Stimulated activated effector memory CD8-positive, alpha-beta T cell treated with anti-CD3 and anti-CD28 coated beads, Interleukin-12 subunit alpha, Interleukin-12 subunit beta, amount 100 ng/mL, for 72 hours (primary cell): ENCODE data around the gene MND1.

Source experiments
- ATAC-seq: fragments of 150-1000 bp; cut with Tn5 transposase; 2 replicates; pipeline ENCODE4 v1.10.0; 2021
- DNase-seq, 2 donors: peaks; one replicate each; pipeline ENCODE4 v3.0.0; 2021 to 2022; ENCODE audit warnings: low spot score in 2 of 2
- H3K27ac Mint-ChIP-seq: one replicate; pipeline ENCODE4 v1.8.0; 2022; ENCODE audit warnings: mild to moderate bottlenecking, mixed read lengths
- H3K36me3 Mint-ChIP-seq: one replicate; pipeline ENCODE4 v1.8.0; 2022; ENCODE audit warnings: mild to moderate bottlenecking, mixed read lengths
- H3K4me1 Mint-ChIP-seq: one replicate; pipeline ENCODE4 v1.8.0; 2022; ENCODE audit warnings: mixed read lengths
- H3K4me3 Mint-ChIP-seq: one replicate; pipeline ENCODE4 v1.8.0; 2022; ENCODE audit warnings: mild to moderate bottlenecking, mixed read lengths
- H3K9me3 Mint-ChIP-seq: one replicate; pipeline ENCODE4 v1.8.0; 2022; ENCODE audit warnings: mixed read lengths

Gene MND1

GRCh38 chr4:153344131-153345011 is at the start of gene MND1:
TSS of gene MND1 (plus strand) at chr4:153344688. CDS start at chr4:153344738, 50 bp downstream.
- peaks cover 9% of the 10 kb centered on the region for H3K4me1 Mint-ChIP-seq
- H3K36me3 Mint-ChIP-seq = no peaks in the 10 kb centered on the region
- H3K9me3 Mint-ChIP-seq = no peaks in the 10 kb centered on the region
- peak; percentile 92 to 95 for DNase-seq
- peak; percentile 94 for ATAC-seq
- H3K27ac Mint-ChIP-seq = peak within 1 kb of the TSS; percentile 45
- H3K4me3 Mint-ChIP-seq = peak within 1 kb of the TSS; percentile 79

GRCh38 chr4:153295131-153295755 is 49.2 kb upstream of the MND1 start:
- no peak overlapping the region for H3K27ac Mint-ChIP-seq
- DNase-seq (no peak), ATAC-seq (no peak)
- no peaks in the 10 kb centered on the region for H3K36me3 Mint-ChIP-seq
- H3K9me3 Mint-ChIP-seq = peaks cover 3% of the 10 kb centered on the region
- no peak overlapping the region for H3K4me3 Mint-ChIP-seq
- no peaks in the 10 kb centered on the region for H3K4me1 Mint-ChIP-seq

- DNase-seq (no peak), ATAC-seq (no peak)
- no peak overlapping the region for H3K27ac Mint-ChIP-seq
- no peaks in the 10 kb centered on the region for H3K4me1 Mint-ChIP-seq
- H3K36me3 Mint-ChIP-seq = no peaks in the 10 kb centered on the region
- peaks cover 3% of the 10 kb centered on the region for H3K9me3 Mint-ChIP-seq
- H3K4me3 Mint-ChIP-seq = no peak overlapping the region
Measured at GRCh38 chr4:153296040-153296823, 48.3 kb upstream of the MND1 start.

- DNase-seq = no peak
- no peak overlapping the region for H3K27ac Mint-ChIP-seq
- peaks cover 3% of the 10 kb centered on the region for H3K9me3 Mint-ChIP-seq
- H3K4me1 Mint-ChIP-seq = no peaks in the 10 kb centered on the region
- H3K36me3 Mint-ChIP-seq = no peaks in the 10 kb centered on the region
- H3K4me3 Mint-ChIP-seq = no peak overlapping the region
- ATAC-seq = no peak
Measured at GRCh38 chr4:153297116-153297515, 47.4 kb upstream of the MND1 start.

- DNase-seq = no peak
- H3K4me1 Mint-ChIP-seq = no peaks in the 10 kb centered on the region
Measured at GRCh38 chr4:153310793-153311192, 33.7 kb upstream of the MND1 start.

GRCh38 chr4:153314915-153315314 is 29.6 kb upstream of the MND1 start:
- no peaks in the 10 kb centered on the region for H3K36me3 Mint-ChIP-seq
- ATAC-seq (no peak), DNase-seq (no peak)
- H3K4me3 Mint-ChIP-seq = no peak overlapping the region
- H3K27ac Mint-ChIP-seq = no peak overlapping the region
- H3K9me3 Mint-ChIP-seq = no peaks in the 10 kb centered on the region
- H3K4me1 Mint-ChIP-seq = no peaks in the 10 kb centered on the region

More at GRCh38 chr4:153310793-153311192, 33.7 kb upstream of the MND1 start:
- Mint-ChIP-seq H3K27ac (no peak overlapping the region), H3K36me3 (no peaks in the 10 kb centered on the region), H3K9me3 (no peaks in the 10 kb centered on the region), H3K4me3 (no peak overlapping the region)
- ATAC-seq = no peak

- no peak for ATAC-seq
- H3K27ac Mint-ChIP-seq = no peak overlapping the region
- H3K9me3 Mint-ChIP-seq = no peaks in the 10 kb centered on the region
- no peak for DNase-seq
- H3K4me1 Mint-ChIP-seq = no peaks in the 10 kb centered on the region
- H3K36me3 Mint-ChIP-seq = no peaks in the 10 kb centered on the region
- H3K4me3 Mint-ChIP-seq = no peak overlapping the region
Measured at GRCh38 chr4:153318696-153319320, 25.7 kb upstream of the MND1 start.

GRCh38 chr4:153322791-153323190 is 21.7 kb upstream of the MND1 start:
- Mint-ChIP-seq H3K4me3 (no peak overlapping the region), H3K36me3 (no peaks in the 10 kb centered on the region), H3K9me3 (no peaks in the 10 kb centered on the region), H3K27ac (no peak overlapping the region), H3K4me1 (no peaks in the 10 kb centered on the region)
- DNase-seq = no peak
- ATAC-seq = no peak

- H3K36me3 Mint-ChIP-seq = no peaks in the 10 kb centered on the region
- DNase-seq (no peak), ATAC-seq (no peak)
- no peak overlapping the region for H3K27ac Mint-ChIP-seq
- no peak overlapping the region for H3K4me3 Mint-ChIP-seq
- H3K4me1 Mint-ChIP-seq = no peaks in the 10 kb centered on the region
- no peaks in the 10 kb centered on the region for H3K9me3 Mint-ChIP-seq
Measured at GRCh38 chr4:153324046-153324445, 20.4 kb upstream of the MND1 start.

- DNase-seq = no peak
- Mint-ChIP-seq H3K9me3 (no peaks in the 10 kb centered on the region), H3K4me1 (no peaks in the 10 kb centered on the region), H3K36me3 (no peaks in the 10 kb centered on the region), H3K4me3 (no peak overlapping the region), H3K27ac (no peak overlapping the region)
- ATAC-seq = no peak
Measured at GRCh38 chr4:153325558-153325957, 18.9 kb upstream of the MND1 start.

- H3K36me3 Mint-ChIP-seq = no peaks in the 10 kb centered on the region
- H3K9me3 Mint-ChIP-seq = no peaks in the 10 kb centered on the region
- no peak overlapping the region for H3K4me3 Mint-ChIP-seq
- no peak for ATAC-seq
- no peaks in the 10 kb centered on the region for H3K4me1 Mint-ChIP-seq
- DNase-seq = no peak
- no peak overlapping the region for H3K27ac Mint-ChIP-seq
Measured at GRCh38 chr4:153326513-153326912, 18.0 kb upstream of the MND1 start.

- no peak overlapping the region for H3K4me3 Mint-ChIP-seq
- no peak for ATAC-seq
- no peak for DNase-seq
- no peaks in the 10 kb centered on the region for H3K4me1 Mint-ChIP-seq
- no peaks in the 10 kb centered on the region for H3K9me3 Mint-ChIP-seq
- no peaks in the 10 kb centered on the region for H3K36me3 Mint-ChIP-seq
- no peak overlapping the region for H3K27ac Mint-ChIP-seq
Measured at GRCh38 chr4:153327247-153327646, 17.2 kb upstream of the MND1 start.

- ATAC-seq = no peak
- no peak for DNase-seq
- H3K4me1 Mint-ChIP-seq = no peaks in the 10 kb centered on the region
- H3K4me3 Mint-ChIP-seq = no peak overlapping the region
- no peaks in the 10 kb centered on the region for H3K9me3 Mint-ChIP-seq
- no peak overlapping the region for H3K27ac Mint-ChIP-seq
- no peaks in the 10 kb centered on the region for H3K36me3 Mint-ChIP-seq
Measured at GRCh38 chr4:153332936-153333335, 11.6 kb upstream of the MND1 start.

GRCh38 chr4:153333874-153334273 is 10.6 kb upstream of the MND1 start:
- no peak for ATAC-seq
- H3K36me3 Mint-ChIP-seq = no peaks in the 10 kb centered on the region
- no peak for DNase-seq
- no peak overlapping the region for H3K4me3 Mint-ChIP-seq
- no peaks in the 10 kb centered on the region for H3K9me3 Mint-ChIP-seq
- no peaks in the 10 kb centered on the region for H3K4me1 Mint-ChIP-seq
- H3K27ac Mint-ChIP-seq = no peak overlapping the region

GRCh38 chr4:153335665-153336064 is 8.8 kb upstream of the MND1 start:
- ATAC-seq = no peak

More at GRCh38 chr4:153335665-153336064, 8.8 kb upstream of the MND1 start:
- DNase-seq = no peak
- no peak overlapping the region for H3K27ac Mint-ChIP-seq
- H3K4me3 Mint-ChIP-seq = no peak overlapping the region
- H3K36me3 Mint-ChIP-seq = no peaks in the 10 kb centered on the region
- H3K4me1 Mint-ChIP-seq = no peaks in the 10 kb centered on the region
- H3K9me3 Mint-ChIP-seq = no peaks in the 10 kb centered on the region
